A549 (cell line): ENCODE data around the gene ZNF302. TPM values are rescaled to one million over a fixed set of nuclear protein-coding genes. Genes with fewer than 3 reads are reported as not detected.
"Not testable (repeated sequence)": the region's sequence is repeated elsewhere in the genome, so short reads cannot be mapped to it uniquely, and the experiment has no call there.

Experiments used
- ATAC-seq, 2 experiments: fragments of 200-7000 bp in 1 of 2; fragments of >200 bp in 1 of 2; cut with Nextera tagmentation in 1 of 2; cut with Tn5 transposase in 1 of 2; 3 replicates each; pipeline versions ENCODE4 v1.8.0 to v1.9.1; 2018 to 2020; ENCODE audit warnings: mild to moderate bottlenecking in 1 of 2, moderate library complexity in 1 of 2
- CTCF ChIA-PET: fragments of 300-600 bp; sonication (Branson Sonifier 250); formaldehyde crosslinking; extraction: SDS; loops from one replicate; lab custom pipeline; 2021; ENCODE audit warnings: antibody characterized with exemption, inconsistent platforms; lab: Yijun Ruan, JAX
- POLR2A ChIA-PET: fragments of 350-600 bp; formaldehyde crosslinking; extraction: SDS; loops from one replicate; lab custom pipeline; 2021; ENCODE audit warnings: antibody characterized with exemption, inconsistent platforms; lab: Yijun Ruan, JAX
- DNase-seq, 2 experiments: peaks; one replicate each; pipeline versions ENCODE4 v3.0.0 to v3.0.0-alpha.2; 2011 to 2016; ENCODE audit warnings: low read depth in 1 of 2, low spot score in 1 of 2
- FAIRE-seq: peaks from 2 replicates; lab custom pipeline; 2011; peaks lifted over from hg19 to GRCh38; lab: Jason Lieb, UNC
- H3K27ac ChIP-seq, 2 experiments: fragments of >200 bp; sonication (Bioruptor Twin); formaldehyde crosslinking; 3 replicates each; pipeline ENCODE4 v1.5.1; 2016 to 2017
- H3K4me1 ChIP-seq: fragments of >200 bp; sonication (Bioruptor Twin); formaldehyde crosslinking; 3 replicates; pipeline ENCODE4 v1.6.1; 2016
- H3K4me2 ChIP-seq: fragments of >200 bp; sonication (Bioruptor Twin); formaldehyde crosslinking; 3 replicates; pipeline ENCODE4 v1.6.1; 2016
- H3K4me3 ChIP-seq: fragments of >200 bp; sonication (Bioruptor Twin); formaldehyde crosslinking; 3 replicates; pipeline ENCODE4 v1.5.1; 2016
- H3K9me3 ChIP-seq: fragments of >200 bp; sonication (Bioruptor Twin); formaldehyde crosslinking; 3 replicates; pipeline ENCODE4 v1.6.1; 2016
- BHLHE40 ChIP-seq: IDR thresholded peaks from 2 replicates; pipeline ENCODE4 v1.6.1; 2012; ENCODE audit warnings: low read depth, low read length, inconsistent platforms
- CHD2 ChIP-seq: fragments of 150-350 bp; IDR thresholded peaks from 2 replicates; pipeline ENCODE4 v1.6.1; 2014; ENCODE audit warnings: low read length; ENCODE audit not compliant: partially characterized antibody
- E2F6 ChIP-seq: IDR thresholded peaks from 2 replicates; pipeline ENCODE4 v1.6.1; 2012; ENCODE audit warnings: low read depth, borderline replicate concordance
- EHF ChIP-seq: fragments of 250-450 bp; sonication (Bioruptor Pico); IDR thresholded peaks from 2 replicates; pipeline ENCODE4 v1.5.0; 2020; ENCODE audit warnings: mild to moderate bottlenecking
- EP300 ChIP-seq, 2 experiments: fragments of >200 bp; sonication (Bioruptor Twin); formaldehyde crosslinking; IDR thresholded peaks; 2 replicates in 1 of 2; 3 replicates in 1 of 2; pipeline ENCODE4 v1.6.1; 2016 to 2017
- FOSB ChIP-seq: fragments of 250-450 bp; sonication (Bioruptor Pico); IDR thresholded peaks from 2 replicates; pipeline ENCODE4 v1.5.0; 2020; ENCODE audit warnings: mild to moderate bottlenecking, moderate library complexity
- FOXS1 ChIP-seq: fragments of 250-450 bp; sonication (Bioruptor Pico); IDR thresholded peaks from 2 replicates; pipeline ENCODE4 v1.5.0; 2020; ENCODE audit warnings: mild to moderate bottlenecking, moderate library complexity
- HES2 ChIP-seq: fragments of >200 bp; sonication (Bioruptor Twin); formaldehyde crosslinking; IDR thresholded peaks from 2 replicates; pipeline ENCODE4 v1.6.1; 2016
- HOXA7 ChIP-seq: fragments of 250-450 bp; sonication (Bioruptor Pico); IDR thresholded peaks from 2 replicates; pipeline ENCODE4 v1.5.0; 2020; ENCODE audit warnings: mild to moderate bottlenecking, moderate library complexity
- HOXB13 ChIP-seq: fragments of 250-450 bp; sonication (Bioruptor Pico); IDR thresholded peaks from 2 replicates; pipeline ENCODE4 v1.5.0; 2020; ENCODE audit warnings: low read depth, mild to moderate bottlenecking, moderate library complexity
- KDM1A ChIP-seq: fragments of 200-600 bp; sonication (generic); IDR thresholded peaks from 2 replicates; pipeline ENCODE4 v1.6.1; 2016; ENCODE audit warnings: low read depth, mild to moderate bottlenecking
- KDM5A ChIP-seq: fragments of 200-600 bp; sonication (generic); IDR thresholded peaks from 2 replicates; pipeline ENCODE4 v1.6.1; 2016; ENCODE audit warnings: antibody characterized with exemption, mild to moderate bottlenecking
- MAFK ChIP-seq: fragments of 450-650 bp; IDR thresholded peaks from 2 replicates; pipeline ENCODE4 v1.6.1; 2014; ENCODE audit not compliant: partially characterized antibody
- MAZ ChIP-seq: fragments of 150-350 bp; IDR thresholded peaks from 2 replicates; pipeline ENCODE4 v1.6.1; 2014; ENCODE audit warnings: antibody characterized with exemption, low read depth, low read length, borderline replicate concordance
- MYC ChIP-seq: IDR thresholded peaks from 2 replicates; pipeline ENCODE4 v1.6.1; 2012; ENCODE audit warnings: mild to moderate bottlenecking, inconsistent platforms, low read length, improper control_type of control experiment, borderline replicate concordance
- NFE2L2 ChIP-seq: fragments of 150-350 bp; conservative IDR thresholded peaks from 2 replicates; pipeline ENCODE4 v1.6.1; 2014; ENCODE audit warnings: low read length
- NR3C1 ChIP-seq: fragments of >200 bp; sonication (Bioruptor Twin); formaldehyde crosslinking; IDR thresholded peaks from 3 replicates; pipeline ENCODE4 v1.6.1; 2017
- RCOR1 ChIP-seq: fragments of 150-350 bp; IDR thresholded peaks from 2 replicates; pipeline ENCODE4 v1.6.1; 2014; ENCODE audit warnings: antibody characterized with exemption, low read length, low read depth
- RNF2 ChIP-seq: fragments of 200-600 bp; sonication (generic); IDR thresholded peaks from 2 replicates; pipeline ENCODE4 v1.6.1; 2016; ENCODE audit warnings: low read depth, mild to moderate bottlenecking, antibody characterized with exemption, moderate library complexity, borderline replicate concordance
- TFCP2L1 ChIP-seq: fragments of 250-450 bp; sonication (Bioruptor Pico); IDR thresholded peaks from 2 replicates; pipeline ENCODE4 v1.5.0; 2021; ENCODE audit warnings: mild to moderate bottlenecking
- ZFP36 ChIP-seq: fragments of 450-650 bp; IDR thresholded peaks from 2 replicates; pipeline ENCODE4 v1.6.1; 2014; ENCODE audit warnings: borderline replicate concordance; ENCODE audit not compliant: partially characterized antibody
- WGBS: methylation state at CpG from one replicate; pipeline ENCODE4 v1.1.6; 2017; ENCODE audit errors: missing lambda C conversion rate; 5-methylcytosine and 5-hydroxymethylcytosine counted together
- polyA plus RNA-seq, 4 experiments: library from polyadenylated mRNA; depleted of rRNA in 3 of 4; stranded (reverse); fragments of >200 nt; fragmentation: RNase III in 1 of 4; extraction: RNeasy Plus Mini Kit Qiagen cat#74134 plus additional on column Dnase treatment in 1 of 4; gene quantifications; 2 replicates in 3 of 4; 3 replicates in 1 of 4; pipeline ENCODE4 v1.2.3, GENCODE V29; 2011 to 2017
- TF ChIP-seq, protein P1 (sequence below): fragments of 250-450 bp; sonication (Bioruptor Pico); IDR thresholded peaks from 2 replicates; pipeline ENCODE4 v1.5.0; 2021; ENCODE audit warnings: mild to moderate bottlenecking, moderate library complexity, borderline replicate concordance
- TF ChIP-seq, protein P2 (sequence below): fragments of 450-650 bp; IDR thresholded peaks from 2 replicates; pipeline ENCODE4 v1.6.1; 2014; ENCODE audit warnings: antibody characterized with exemption
- TF ChIP-seq, protein P3 (sequence below): IDR thresholded peaks from 2 replicates; pipeline ENCODE4 v1.6.1; 2012

Gene ZNF302
- polyA plus RNA-seq, 2 of the 4 experiments (the other 2 are of a cell fraction) = 26.2 to 56.3 TPM

- POLR2A ChIA-PET = no interaction called here
- no peak for FAIRE-seq
- peak in 1 of 2 experiments; percentile 10; a peak in 1 of 6 replicates for ATAC-seq
Observed at GRCh38 chr19:34664168-34664567, 13.3 kb upstream of the ZNF302 start.

GRCh38 chr19:34664870-34665269, 12.6 kb upstream of the ZNF302 start:
- H3K4me1 ChIP-seq = peaks cover 5% of the 10 kb centered on the region; the same call in 1 of the 3 replicates
- no peak overlapping the region for H3K27ac ChIP-seq
- TF ChIP-seq RNF2 (no peak), CHD2 (no peak), EP300 (IDR thresholded peaks at IDR 0.05) (no peak), RCOR1 (no peak), FOSB (CRISPR knock-in tag) (no peak), NR3C1 (no peak), ZFP36 (no peak)
- WGBS = 52% methylated on average over 6 of the region's 6 CpGs
- CTCF ChIA-PET = interaction anchor here (1.1 to 1.2 kb wide), 2 partner anchors 14 to 308 kb away, joined by 3 read pairs; no protein-coding TSS in a partner anchor
- H3K9me3 ChIP-seq = peaks cover 11% of the 10 kb centered on the region; the same call in 1 of the 3 replicates
- POLR2A ChIA-PET = no interaction called here
- H3K4me3 ChIP-seq = no peak overlapping the region
- ATAC-seq (no peak), DNase-seq (no peak), FAIRE-seq (no peak)
- H3K4me2 ChIP-seq = no peak overlapping the region

More at GRCh38 chr19:34664168-34664567, 13.3 kb upstream of the ZNF302 start:
- Histone ChIP-seq H3K4me1 (peaks cover 5% of the 10 kb centered on the region; the same call in 1 of the 3 replicates), H3K27ac (no peak overlapping the region), H3K9me3 (peaks cover 11% of the 10 kb centered on the region; the same call in 1 of the 3 replicates), H3K4me3 (no peak overlapping the region), H3K4me2 (no peak overlapping the region)
- CTCF ChIA-PET = interaction anchor here (0.5 to 1.2 kb wide), 2 partner anchors 10 to 13 kb away, joined by 3 read pairs; no protein-coding TSS in a partner anchor
- 37% methylated on average over 3 of the region's 3 CpGs for WGBS
- DNase-seq = no peak
- TF ChIP-seq ZFP36 = no peak
- no peak for TF ChIP-seq EHF (CRISPR knock-in tag)
- no peak for TF ChIP-seq KDM1A

- H3K4me1 ChIP-seq, H3K27ac ChIP-seq, H3K4me2 ChIP-seq, POLR2A ChIA-PET, ATAC-seq, H3K4me3 ChIP-seq, DNase-seq, FAIRE-seq: not testable (repeated sequence)
- 69% methylated on average over 4 of the region's 4 CpGs for WGBS
- peaks cover 11% of the 10 kb centered on the region; the same call in 1 of the 3 replicates for H3K9me3 ChIP-seq
- CTCF ChIA-PET = interaction anchor here (1.1 kb wide), 1 partner anchor 307 kb away, joined by 3 read pairs; no protein-coding TSS in a partner anchor
Observed at GRCh38 chr19:34665275-34665674, 12.2 kb upstream of the ZNF302 start.

GRCh38 chr19:34666200-34666957, 11.1 kb upstream of the ZNF302 start:
- 92% methylated on average over 25 of the region's 25 CpGs for WGBS
- Histone ChIP-seq H3K4me3 (no peak overlapping the region), H3K4me2 (no peak overlapping the region), H3K9me3 (peaks cover 11% of the 10 kb centered on the region; the same call in 1 of the 3 replicates), H3K27ac (no peak overlapping the region), H3K4me1 (peaks cover 5% of the 10 kb centered on the region; the same call in 1 of the 3 replicates)
- DNase-seq = no peak
- FAIRE-seq = no peak
- ATAC-seq = no peak
- ChIA-PET POLR2A (no interaction called here), CTCF (interaction anchor here (1.1 kb wide), 1 partner anchor 27 kb away, joined by 5 read pairs; no protein-coding TSS in a partner anchor)
- no peak for TF ChIP-seq NR3C1
- TF ChIP-seq MAZ = no peak
- TF ChIP-seq, protein P1, sequence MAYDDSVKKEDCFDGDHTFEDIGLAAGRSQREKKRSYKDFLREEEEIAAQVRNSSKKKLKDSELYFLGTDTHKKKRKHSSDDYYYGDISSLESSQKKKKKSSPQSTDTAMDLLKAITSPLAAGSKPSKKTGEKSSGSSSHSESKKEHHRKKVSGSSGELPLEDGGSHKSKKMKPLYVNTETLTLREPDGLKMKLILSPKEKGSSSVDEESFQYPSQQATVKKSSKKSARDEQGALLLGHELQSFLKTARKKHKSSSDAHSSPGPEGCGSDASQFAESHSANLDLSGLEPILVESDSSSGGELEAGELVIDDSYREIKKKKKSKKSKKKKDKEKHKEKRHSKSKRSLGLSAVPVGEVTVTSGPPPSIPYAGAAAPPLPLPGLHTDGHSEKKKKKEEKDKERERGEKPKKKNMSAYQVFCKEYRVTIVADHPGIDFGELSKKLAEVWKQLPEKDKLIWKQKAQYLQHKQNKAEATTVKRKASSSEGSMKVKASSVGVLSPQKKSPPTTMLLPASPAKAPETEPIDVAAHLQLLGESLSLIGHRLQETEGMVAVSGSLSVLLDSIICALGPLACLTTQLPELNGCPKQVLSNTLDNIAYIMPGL (CRISPR knock-in tag) = no peak
- TF ChIP-seq FOXS1 (CRISPR knock-in tag) = no peak
- TF ChIP-seq TFCP2L1 (CRISPR knock-in tag) = no peak
- no peak for TF ChIP-seq RNF2
- no peak for TF ChIP-seq KDM5A
- TF ChIP-seq, protein P2, sequence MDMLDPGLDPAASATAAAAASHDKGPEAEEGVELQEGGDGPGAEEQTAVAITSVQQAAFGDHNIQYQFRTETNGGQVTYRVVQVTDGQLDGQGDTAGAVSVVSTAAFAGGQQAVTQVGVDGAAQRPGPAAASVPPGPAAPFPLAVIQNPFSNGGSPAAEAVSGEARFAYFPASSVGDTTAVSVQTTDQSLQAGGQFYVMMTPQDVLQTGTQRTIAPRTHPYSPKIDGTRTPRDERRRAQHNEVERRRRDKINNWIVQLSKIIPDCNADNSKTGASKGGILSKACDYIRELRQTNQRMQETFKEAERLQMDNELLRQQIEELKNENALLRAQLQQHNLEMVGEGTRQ = no peak
- TF ChIP-seq BHLHE40 = no peak
- no peak for TF ChIP-seq HOXB13
- TF ChIP-seq, protein P3, sequence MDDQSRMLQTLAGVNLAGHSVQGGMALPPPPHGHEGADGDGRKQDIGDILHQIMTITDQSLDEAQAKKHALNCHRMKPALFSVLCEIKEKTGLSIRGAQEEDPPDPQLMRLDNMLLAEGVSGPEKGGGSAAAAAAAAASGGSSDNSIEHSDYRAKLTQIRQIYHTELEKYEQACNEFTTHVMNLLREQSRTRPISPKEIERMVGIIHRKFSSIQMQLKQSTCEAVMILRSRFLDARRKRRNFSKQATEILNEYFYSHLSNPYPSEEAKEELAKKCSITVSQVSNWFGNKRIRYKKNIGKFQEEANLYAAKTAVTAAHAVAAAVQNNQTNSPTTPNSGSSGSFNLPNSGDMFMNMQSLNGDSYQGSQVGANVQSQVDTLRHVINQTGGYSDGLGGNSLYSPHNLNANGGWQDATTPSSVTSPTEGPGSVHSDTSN = no peak
- no peak for TF ChIP-seq E2F6
- TF ChIP-seq EHF (CRISPR knock-in tag) = no peak
- no peak for TF ChIP-seq MAFK
- no peak for TF ChIP-seq HOXA7
- TF ChIP-seq NFE2L2 = no peak
- no peak for TF ChIP-seq MYC
- TF ChIP-seq HES2 = no peak
- TF ChIP-seq EP300 (IDR thresholded peaks at IDR 0.05) = no peak
